MM.1S (cell line): ENCODE results near the gene PIGU.

Source experiments
- DNase-seq: peaks from one replicate; pipeline ENCODE4 v3.0.0-alpha.2; 2015
- H2AFZ ChIP-seq: fragments of 300-600 bp; sonication (generic); 2 replicates; pipeline ENCODE4 v1.6.0; 2016; ENCODE audit warnings: antibody characterized with exemption, low read length
- H3F3A ChIP-seq: fragments of 300-600 bp; sonication (generic); 2 replicates; pipeline ENCODE4 v1.6.1; 2016; ENCODE audit warnings: mild to moderate bottlenecking, antibody characterized with exemption, low read length, moderate library complexity, mixed read lengths; ENCODE audit not compliant: insufficient read depth
- H3K27ac ChIP-seq: fragments of 300-600 bp; sonication (generic); 2 replicates; pipeline ENCODE4 v1.5.1; 2016; ENCODE audit warnings: mild to moderate bottlenecking, low read length
- H3K27me3 ChIP-seq: fragments of 300-600 bp; sonication (generic); replicated peaks from 2 replicates; pipeline ENCODE4 v1.6.0; 2016; ENCODE audit warnings: low read length; ENCODE audit not compliant: insufficient read depth
- H3K36me3 ChIP-seq: fragments of 300-600 bp; sonication (generic); replicated peaks from 2 replicates; pipeline ENCODE4 v1.6.1; 2016; ENCODE audit warnings: mild to moderate bottlenecking, low read length, mixed read lengths; ENCODE audit not compliant: insufficient read depth
- H3K4me1 ChIP-seq: fragments of 300-600 bp; sonication (generic); 2 replicates; pipeline ENCODE4 v1.6.1; 2016; ENCODE audit warnings: low read length, mixed read lengths
- H3K4me2 ChIP-seq: fragments of 300-600 bp; sonication (generic); 2 replicates; pipeline ENCODE4 v1.6.0; 2016; ENCODE audit warnings: low read depth, low read length
- H3K4me3 ChIP-seq: fragments of 300-600 bp; sonication (generic); 2 replicates; pipeline ENCODE4 v1.5.1; 2016; ENCODE audit warnings: low read length, mixed read lengths
- H3K79me2 ChIP-seq: fragments of 300-600 bp; sonication (generic); 2 replicates; pipeline ENCODE4 v1.6.1; 2016; ENCODE audit warnings: mixed run types, low read length, mixed read lengths
- H3K9ac ChIP-seq: fragments of 300-600 bp; sonication (generic); 2 replicates; pipeline ENCODE4 v1.6.1; 2016; ENCODE audit warnings: low read length, mixed read lengths
- H3K9me2 ChIP-seq: fragments of 300-600 bp; sonication (generic); replicated peaks from 2 replicates; pipeline ENCODE4 v1.6.1; 2016; ENCODE audit warnings: mild to moderate bottlenecking, low read length, mixed read lengths; ENCODE audit not compliant: insufficient read depth
- H3K9me3 ChIP-seq: fragments of 300-600 bp; sonication (generic); replicated peaks from 2 replicates; pipeline ENCODE4 v1.6.1; 2016; ENCODE audit warnings: mild to moderate bottlenecking, low read length, mixed read lengths; ENCODE audit not compliant: insufficient read depth
- H4K20me1 ChIP-seq: fragments of 300-600 bp; sonication (generic); 2 replicates; pipeline ENCODE4 v1.6.1; 2016; ENCODE audit warnings: mild to moderate bottlenecking, low read length, moderate library complexity, mixed read lengths; ENCODE audit not compliant: insufficient read depth
- EZH2 ChIP-seq: fragments of 300-600 bp; sonication (generic); optimal IDR thresholded peaks from 2 replicates; pipeline ENCODE3; 2017; ENCODE audit warnings: low read depth, mild to moderate bottlenecking, antibody characterized with exemption, low read length, mixed read lengths
- EZH2phosphoT487 ChIP-seq: fragments of 300-600 bp; sonication (generic); IDR thresholded peaks from 2 replicates; pipeline ENCODE4 v1.6.1; 2018; ENCODE audit warnings: antibody characterized with exemption, low read length
- TF ChIP-seq, protein P1 (sequence below): fragments of 300-600 bp; sonication (generic); IDR thresholded peaks from 2 replicates; pipeline ENCODE4 v1.5.1; 2016; ENCODE audit warnings: antibody characterized with exemption, low read length, mixed read lengths

The PIGU gene

DNA sequence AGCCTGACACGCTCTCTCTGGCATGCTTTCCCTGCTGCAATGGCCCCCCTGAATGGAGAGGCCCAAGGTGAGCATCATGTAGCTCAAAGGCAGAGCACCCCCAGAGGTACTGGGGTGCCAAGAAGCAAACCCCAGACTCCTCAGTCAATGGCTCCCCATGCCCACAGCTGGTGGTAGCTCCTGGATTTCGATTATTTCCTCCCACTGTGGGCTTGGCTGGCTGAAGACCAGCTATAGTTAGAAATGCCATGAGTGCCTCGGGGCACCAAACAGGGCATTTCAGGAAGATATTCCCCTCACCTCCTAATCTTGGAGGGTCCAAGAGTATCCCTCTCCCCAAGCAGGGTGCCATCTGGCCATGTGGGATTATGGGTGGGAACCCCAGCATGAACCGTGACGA lies 101.6 kb downstream of the PIGU start:
- H3K4me1 ChIP-seq: peaks cover 8% of the 10 kb centered on the region
- no peaks in the 10 kb centered on the region for H3K9me3 ChIP-seq
- DNase-seq: no peak
- no peak overlapping the region for H3K27ac ChIP-seq
- H3K9ac ChIP-seq: no peak overlapping the region
- H3K4me3 ChIP-seq: no peak overlapping the region
- H3K27me3 ChIP-seq: no peaks in the 10 kb centered on the region
- TF ChIP-seq EZH2phosphoT487 (no peak), EZH2 (no peak)
- TF ChIP-seq, protein P1, sequence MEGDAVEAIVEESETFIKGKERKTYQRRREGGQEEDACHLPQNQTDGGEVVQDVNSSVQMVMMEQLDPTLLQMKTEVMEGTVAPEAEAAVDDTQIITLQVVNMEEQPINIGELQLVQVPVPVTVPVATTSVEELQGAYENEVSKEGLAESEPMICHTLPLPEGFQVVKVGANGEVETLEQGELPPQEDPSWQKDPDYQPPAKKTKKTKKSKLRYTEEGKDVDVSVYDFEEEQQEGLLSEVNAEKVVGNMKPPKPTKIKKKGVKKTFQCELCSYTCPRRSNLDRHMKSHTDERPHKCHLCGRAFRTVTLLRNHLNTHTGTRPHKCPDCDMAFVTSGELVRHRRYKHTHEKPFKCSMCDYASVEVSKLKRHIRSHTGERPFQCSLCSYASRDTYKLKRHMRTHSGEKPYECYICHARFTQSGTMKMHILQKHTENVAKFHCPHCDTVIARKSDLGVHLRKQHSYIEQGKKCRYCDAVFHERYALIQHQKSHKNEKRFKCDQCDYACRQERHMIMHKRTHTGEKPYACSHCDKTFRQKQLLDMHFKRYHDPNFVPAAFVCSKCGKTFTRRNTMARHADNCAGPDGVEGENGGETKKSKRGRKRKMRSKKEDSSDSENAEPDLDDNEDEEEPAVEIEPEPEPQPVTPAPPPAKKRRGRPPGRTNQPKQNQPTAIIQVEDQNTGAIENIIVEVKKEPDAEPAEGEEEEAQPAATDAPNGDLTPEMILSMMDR: no peak
- no peaks in the 10 kb centered on the region for H3F3A ChIP-seq
- H3K36me3 ChIP-seq: no peaks in the 10 kb centered on the region
- no peaks in the 10 kb centered on the region for H3K9me2 ChIP-seq
- H3K4me2 ChIP-seq: no peak overlapping the region
- H2AFZ ChIP-seq: no peak overlapping the region
- no peaks in the 10 kb centered on the region for H4K20me1 ChIP-seq
- no peaks in the 10 kb centered on the region for H3K79me2 ChIP-seq

DNA sequence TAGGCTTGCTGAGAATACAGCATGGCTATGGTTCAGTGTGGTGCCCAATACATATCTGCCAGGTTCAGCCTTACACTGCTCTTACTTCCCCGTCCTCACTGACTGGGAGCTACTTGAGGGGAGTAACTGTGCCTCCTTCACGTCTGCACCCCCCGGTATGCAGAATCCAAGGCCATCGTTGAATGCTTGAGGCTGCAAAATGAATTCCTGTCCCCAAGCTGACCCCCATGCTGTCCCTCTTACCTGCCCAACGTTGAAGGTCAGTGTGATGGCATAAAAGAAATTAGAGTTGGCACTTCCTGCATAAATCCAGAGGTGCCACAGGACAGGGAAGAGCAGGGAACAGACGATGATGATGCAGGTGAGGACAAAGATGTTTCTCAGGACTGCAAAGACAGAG lies 102.0 kb downstream of the PIGU start:
- Histone ChIP-seq H3K79me2 (no peaks in the 10 kb centered on the region), H3K36me3 (no peaks in the 10 kb centered on the region), H3F3A (no peaks in the 10 kb centered on the region), H3K27ac (no peak overlapping the region), H4K20me1 (no peaks in the 10 kb centered on the region), H3K9me2 (no peaks in the 10 kb centered on the region), H3K4me2 (no peak overlapping the region), H3K4me3 (no peak overlapping the region), H3K9ac (no peak overlapping the region), H2AFZ (no peak overlapping the region), H3K9me3 (no peaks in the 10 kb centered on the region), H3K27me3 (no peaks in the 10 kb centered on the region), H3K4me1 (peaks cover 4% of the 10 kb centered on the region)
- TF ChIP-seq EZH2 (no peak), EZH2phosphoT487 (no peak)
- TF ChIP-seq, protein P1: no peak
- DNase-seq: no peak

DNA sequence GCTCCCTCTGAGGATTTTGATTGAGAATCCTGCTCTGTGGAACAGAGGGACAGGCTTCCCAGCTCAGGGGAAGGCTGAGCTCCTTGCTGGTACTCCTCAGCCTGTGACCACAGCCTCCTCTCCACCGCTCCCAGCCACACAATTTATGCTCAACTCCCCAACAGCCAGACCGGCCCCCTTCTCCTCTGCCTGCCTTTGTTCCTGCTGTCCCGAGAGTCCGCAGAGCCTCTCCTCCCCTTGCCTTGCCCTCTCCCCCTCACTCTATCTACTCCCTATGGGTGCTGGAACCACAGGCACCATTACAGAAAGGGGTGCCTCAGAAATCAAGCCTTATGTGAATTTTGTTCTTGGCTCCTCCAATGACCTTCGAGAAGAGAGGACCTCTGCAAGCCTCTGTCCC lies 102.5 kb downstream of the PIGU start:
- Histone ChIP-seq H3K9me2 (no peaks in the 10 kb centered on the region), H3K27me3 (no peaks in the 10 kb centered on the region), H3K9ac (no peak overlapping the region), H3K27ac (no peak overlapping the region), H3K9me3 (no peaks in the 10 kb centered on the region), H3K4me2 (no peak overlapping the region), H2AFZ (no peak overlapping the region), H3K79me2 (no peaks in the 10 kb centered on the region), H3F3A (no peaks in the 10 kb centered on the region), H3K4me1 (no peaks in the 10 kb centered on the region), H3K4me3 (no peak overlapping the region), H4K20me1 (no peaks in the 10 kb centered on the region), H3K36me3 (no peaks in the 10 kb centered on the region)
- TF ChIP-seq, protein P1: no peak
- TF ChIP-seq EZH2 (no peak), EZH2phosphoT487 (no peak)
- DNase-seq: no peak
